SU-DHL-6 (cell line): ENCODE data around the gene PRKAR1B.

ENCODE experiments used
- H2AFZ ChIP-seq: fragments of 200-600 bp; sonication (generic); 2 replicates; pipeline ENCODE4 v1.6.1; 2014; ENCODE audit warnings: low read depth, mild to moderate bottlenecking, moderate library complexity, mixed read lengths, antibody characterized with exemption, low read length; ENCODE audit not compliant: severe bottlenecking
- H3F3A ChIP-seq: fragments of 200-600 bp; shearing (Covaris generic); 2 replicates; pipeline ENCODE4 v1.6.0; 2016; ENCODE audit warnings: antibody characterized with exemption, mild to moderate bottlenecking; ENCODE audit not compliant: insufficient read depth
- H3K27ac ChIP-seq: fragments of 200-600 bp; sonication (generic); 2 replicates; pipeline ENCODE4 v1.5.1; 2016; ENCODE audit warnings: low read depth, mild to moderate bottlenecking, low read length, moderate library complexity, mixed read lengths
- H3K27me3 ChIP-seq: fragments of 200-600 bp; sonication (generic), shearing (Covaris generic); 2 replicates; pipeline ENCODE4 v1.6.0; 2014; ENCODE audit warnings: mild to moderate bottlenecking, low read length
- H3K36me3 ChIP-seq: fragments of 200-600 bp; sonication (generic); 2 replicates; pipeline ENCODE4 v1.6.1; 2014; ENCODE audit warnings: mild to moderate bottlenecking, low read length, mixed read lengths
- H3K4me2 ChIP-seq: fragments of 300-600, 200-600 bp; shearing (Covaris generic), sonication (generic); 2 replicates; pipeline ENCODE4 v1.6.0; 2014; ENCODE audit warnings: low read length, low read depth, mild to moderate bottlenecking; ENCODE audit not compliant: poor library complexity, severe bottlenecking
- H3K4me3 ChIP-seq: fragments of 200-600 bp; sonication (generic); 2 replicates; pipeline ENCODE4 v1.5.1; 2014; ENCODE audit warnings: antibody characterized with exemption, low read length, mild to moderate bottlenecking, mixed read lengths; ENCODE audit not compliant: insufficient read depth, poor library complexity, severe bottlenecking
- H3K79me2 ChIP-seq: fragments of 200-600 bp; sonication (generic); 2 replicates; pipeline ENCODE4 v1.6.1; 2014; ENCODE audit warnings: mild to moderate bottlenecking, low read length, moderate library complexity; ENCODE audit not compliant: insufficient read depth
- H3K9ac ChIP-seq: fragments of 200-600 bp; sonication (generic); 2 replicates; pipeline ENCODE4 v1.7.0; 2014; ENCODE audit warnings: mild to moderate bottlenecking, low read length
- H3K9me2 ChIP-seq: fragments of 200-600 bp; sonication (generic); replicated peaks from 2 replicates; pipeline ENCODE4 v1.6.1; 2014; ENCODE audit warnings: low read length; ENCODE audit not compliant: insufficient read depth
- H3K9me3 ChIP-seq: fragments of 200-600 bp; sonication (generic); 2 replicates; pipeline ENCODE4 v1.6.1; 2014; ENCODE audit warnings: low read length, mixed read lengths; ENCODE audit not compliant: insufficient read depth
- H4K20me1 ChIP-seq: fragments of 200-600 bp; sonication (generic); 2 replicates; pipeline ENCODE4 v1.6.1; 2014; ENCODE audit warnings: low read depth, mild to moderate bottlenecking, antibody characterized with exemption, low read length, moderate library complexity, mixed read lengths
- CTCF ChIP-seq: fragments of 200-600 bp; sonication (generic); IDR thresholded peaks from one replicate; pipeline ENCODE4 v1.5.1; 2017; ENCODE audit warnings: antibody characterized with exemption, mild to moderate bottlenecking, low read length, moderate library complexity; ENCODE audit not compliant: insufficient read depth, poor library complexity, severe bottlenecking
- EZH2phosphoT487 ChIP-seq: fragments of 200-600 bp; sonication (generic), shearing (Covaris generic); conservative IDR thresholded peaks from 2 replicates; pipeline ENCODE4 v1.6.1; 2018; ENCODE audit warnings: mild to moderate bottlenecking, antibody characterized with exemption, low read length, moderate library complexity, mixed read lengths

The PRKAR1B gene

GRCh38 chr7:676246-676971, 50.7 kb downstream of the PRKAR1B start:
- no peak for TF ChIP-seq CTCF
- no peak for TF ChIP-seq EZH2phosphoT487
- H3K36me3 ChIP-seq = 0 out of 2 replicates have a peak, but pooled peaks cover 3% of the 10 kb centered on the region
- H3K27me3 ChIP-seq = no peaks in the 10 kb centered on the region
- no peak overlapping the region for H2AFZ ChIP-seq
- H3K79me2 ChIP-seq = no peaks in the 10 kb centered on the region
- H4K20me1 ChIP-seq = no peaks in the 10 kb centered on the region
- H3K4me3 ChIP-seq = no peak overlapping the region
- no peaks in the 10 kb centered on the region for H3K9me3 ChIP-seq
- H3K27ac ChIP-seq = no peak overlapping the region
- no peaks in the 10 kb centered on the region for H3K9me2 ChIP-seq
- H3F3A ChIP-seq = no peaks in the 10 kb centered on the region
- H3K9ac ChIP-seq = no peak overlapping the region
- H3K4me2 ChIP-seq = no peak overlapping the region

GRCh38 chr7:674454-675410, 52.3 kb downstream of the PRKAR1B start:
- no peaks in the 10 kb centered on the region for H3K27me3 ChIP-seq
- no peak overlapping the region for H3K4me3 ChIP-seq
- H3K9me3 ChIP-seq = no peaks in the 10 kb centered on the region
- 0 out of 2 replicates have a peak, but pooled peaks cover 3% of the 10 kb centered on the region for H3K36me3 ChIP-seq
- H4K20me1 ChIP-seq = no peaks in the 10 kb centered on the region
- no peak overlapping the region for H3K27ac ChIP-seq
- H2AFZ ChIP-seq = no peak overlapping the region
- no peaks in the 10 kb centered on the region for H3F3A ChIP-seq
- no peaks in the 10 kb centered on the region for H3K9me2 ChIP-seq
- H3K4me2 ChIP-seq = no peak overlapping the region
- TF ChIP-seq EZH2phosphoT487 (no peak), CTCF (no peak)
- no peaks in the 10 kb centered on the region for H3K79me2 ChIP-seq
- H3K9ac ChIP-seq = no peak overlapping the region

GRCh38 chr7:673681-674453, 53.2 kb downstream of the PRKAR1B start:
- Histone ChIP-seq H4K20me1 (no peaks in the 10 kb centered on the region), H3K27me3 (no peaks in the 10 kb centered on the region), H3K4me3 (no peak overlapping the region), H2AFZ (no peak overlapping the region), H3K79me2 (no peaks in the 10 kb centered on the region), H3K4me2 (no peak overlapping the region), H3K9ac (no peak overlapping the region), H3K9me2 (no peaks in the 10 kb centered on the region), H3F3A (no peaks in the 10 kb centered on the region), H3K36me3 (0 out of 2 replicates have a peak, but pooled peaks cover 3% of the 10 kb centered on the region), H3K9me3 (no peaks in the 10 kb centered on the region), H3K27ac (no peak overlapping the region)
- TF ChIP-seq EZH2phosphoT487 (no peak), CTCF (no peak)
